GM19372 (cell line): Measurements from ENCODE around the gene PHOX2A.

ENCODE experiments used
- ATAC-seq: cut with Tn5 transposase; IDR thresholded peaks from one replicate; pipeline ENCODE4 v1.9.1; 2021; ENCODE audit warnings: mild to moderate bottlenecking, low read depth, moderate library complexity; ENCODE audit not compliant: unreplicated experiment

Gene PHOX2A

GRCh38 chr11:72235351-72236057 is 8.5 kb downstream of the PHOX2A start:
- ATAC-seq = no peak

GRCh38 chr11:72234920-72235319 is 9.1 kb downstream of the PHOX2A start:
- no peak for ATAC-seq

DNA sequence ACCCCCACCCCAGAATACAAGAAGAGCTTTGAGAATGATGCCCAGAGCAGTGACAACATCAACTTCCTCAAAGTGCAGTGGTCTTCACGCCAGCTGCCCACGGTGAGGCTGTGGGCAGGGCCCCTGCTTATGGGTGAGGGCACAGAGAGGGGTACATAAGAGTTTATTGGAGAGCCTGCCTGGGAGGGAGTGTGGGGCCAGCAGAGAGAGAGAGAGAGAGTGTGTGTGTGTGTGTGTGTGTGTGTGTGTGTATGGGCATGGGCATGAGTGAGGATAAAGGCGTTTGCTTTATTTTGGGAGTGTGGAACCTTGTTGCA is 9.5 kb downstream of the PHOX2A start:
- ATAC-seq = no peak

DNA sequence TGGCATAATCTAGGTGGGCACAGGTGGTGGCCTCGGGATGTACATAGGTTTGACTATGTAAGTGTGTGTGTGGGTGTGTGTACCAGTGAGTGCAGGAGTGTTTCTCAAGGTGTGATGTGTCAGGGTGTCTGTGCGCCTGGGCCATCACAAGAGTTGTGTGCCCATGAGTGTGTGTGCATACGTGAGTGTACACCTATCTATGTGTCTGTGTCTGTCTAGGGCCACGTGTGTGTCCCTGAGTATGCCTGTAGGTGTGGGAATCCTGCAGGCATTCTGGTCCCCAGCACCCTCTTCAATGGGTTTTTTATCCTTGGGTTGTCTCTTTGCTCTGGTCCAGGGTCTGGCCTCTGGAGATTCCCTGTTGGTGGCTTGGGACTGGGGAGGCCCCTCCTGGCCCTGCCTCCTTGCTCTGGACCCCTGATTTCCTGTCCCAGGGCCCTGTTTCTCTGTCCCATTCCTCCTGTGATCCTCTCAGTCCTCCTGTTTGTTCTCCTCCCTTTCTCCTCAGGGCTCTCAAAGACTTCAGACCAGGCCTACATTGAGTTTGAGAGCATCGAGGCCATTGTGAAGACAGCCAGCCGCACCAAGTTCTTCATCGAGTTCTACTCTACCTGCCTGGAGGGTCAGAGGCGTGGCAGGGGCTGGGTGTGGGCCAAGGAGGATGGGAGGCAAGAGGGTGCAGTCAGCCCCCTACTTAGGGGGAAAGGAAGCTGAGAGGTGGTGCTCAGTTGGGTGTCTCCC is 10.0 kb downstream of the PHOX2A start:
- no peak for ATAC-seq

- no peak for ATAC-seq
Observed at GRCh38 chr11:72233056-72233772, 10.8 kb downstream of the PHOX2A start.

GRCh38 chr11:72232260-72233055 is 11.5 kb downstream of the PHOX2A start:
- no peak for ATAC-seq

- ATAC-seq = no peak
Observed at GRCh38 chr11:72231396-72232259, 12.3 kb downstream of the PHOX2A start.

- no peak for ATAC-seq
Observed at GRCh38 chr11:72230764-72231365, 13.1 kb downstream of the PHOX2A start.

DNA sequence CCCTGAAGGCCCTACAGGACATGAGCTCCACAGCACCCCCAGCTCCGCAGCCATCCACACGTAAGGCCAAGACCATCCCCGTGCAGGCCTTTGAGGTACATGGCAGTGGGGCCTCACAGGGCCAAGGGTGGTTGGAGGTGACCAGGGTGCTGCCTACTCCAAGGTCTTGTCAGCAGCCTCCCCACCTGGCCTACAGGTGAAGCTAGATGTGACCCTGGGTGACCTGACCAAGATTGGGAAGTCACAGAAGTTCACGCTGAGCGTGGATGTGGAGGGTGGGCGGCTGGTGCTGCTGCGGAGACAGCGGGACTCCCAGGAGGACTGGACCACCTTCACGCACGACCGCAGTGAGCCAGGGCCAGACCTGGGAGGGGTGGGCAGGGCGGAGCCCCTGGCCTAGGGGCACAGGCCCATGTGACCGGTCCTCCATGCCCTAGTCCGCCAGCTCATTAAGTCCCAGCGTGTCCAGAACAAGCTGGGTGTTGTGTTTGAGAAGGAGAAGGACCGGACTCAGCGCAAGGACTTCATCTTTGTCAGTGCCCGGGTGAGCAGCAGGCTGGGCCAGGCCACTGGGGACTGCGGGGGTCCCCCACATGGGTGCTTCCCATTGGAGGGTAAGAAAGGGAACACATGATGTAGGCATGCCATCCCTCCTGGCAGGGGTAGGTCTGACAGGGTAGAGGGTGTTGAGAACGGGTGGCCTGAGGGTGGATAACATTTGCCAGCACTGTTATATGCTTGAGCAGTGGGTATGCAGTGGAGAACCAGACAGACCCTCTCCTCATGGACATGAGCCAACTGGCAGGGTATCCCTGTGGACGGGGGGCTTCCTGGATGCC is 13.8 kb downstream of the PHOX2A start:
- ATAC-seq = no peak

- no peak for ATAC-seq
Observed at GRCh38 chr11:72229336-72229924, 14.5 kb downstream of the PHOX2A start.

DNA sequence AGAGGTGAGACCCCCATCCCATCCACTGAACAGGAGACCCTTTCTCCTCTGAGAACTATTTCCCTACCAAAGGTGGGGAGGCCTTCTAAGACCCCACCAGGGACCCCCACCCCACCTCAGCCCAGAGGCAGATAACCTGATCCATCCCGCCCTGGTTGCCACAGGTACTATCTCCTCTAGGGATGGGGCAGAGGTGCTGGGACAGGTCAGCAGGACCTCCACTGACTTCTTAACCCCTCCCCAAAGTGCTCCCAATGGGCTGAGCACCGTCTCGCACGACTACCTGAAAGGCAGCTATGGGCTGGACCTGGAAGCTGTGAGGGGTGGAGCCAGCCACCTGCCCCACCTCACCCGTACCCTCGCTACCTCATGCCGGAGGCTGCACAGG is 15.1 kb downstream of the PHOX2A start:
- no peak for ATAC-seq

DNA sequence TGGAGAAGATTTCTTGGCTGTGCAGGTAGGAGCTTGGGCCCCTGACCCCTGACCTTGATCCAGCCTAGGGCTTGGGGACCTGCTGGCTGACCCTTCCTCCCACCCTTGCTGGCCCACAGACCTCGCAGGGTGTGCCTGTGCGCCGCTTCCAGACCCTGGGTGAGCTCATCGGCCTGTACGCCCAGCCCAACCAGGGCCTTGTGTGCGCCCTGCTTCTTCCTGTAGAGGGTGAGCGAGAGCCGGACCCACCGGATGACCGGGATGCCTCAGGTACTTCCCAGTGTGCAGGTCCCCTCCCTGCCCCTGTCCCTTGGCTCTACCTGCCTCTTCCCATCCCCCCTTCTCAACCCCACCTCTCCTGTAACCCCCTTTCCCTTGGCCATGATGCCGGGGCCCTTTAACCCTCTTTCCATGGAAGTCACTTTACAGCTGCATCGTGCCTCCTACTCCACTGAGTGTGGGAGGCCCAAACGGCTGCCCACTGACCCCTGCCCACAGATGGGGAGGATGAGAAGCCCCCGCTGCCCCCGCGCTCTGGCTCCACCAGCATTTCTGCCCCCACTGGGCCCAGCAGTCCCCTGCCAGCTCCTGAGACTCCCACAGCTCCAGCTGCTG is 15.6 kb downstream of the PHOX2A start:
- ATAC-seq = no peak

DNA sequence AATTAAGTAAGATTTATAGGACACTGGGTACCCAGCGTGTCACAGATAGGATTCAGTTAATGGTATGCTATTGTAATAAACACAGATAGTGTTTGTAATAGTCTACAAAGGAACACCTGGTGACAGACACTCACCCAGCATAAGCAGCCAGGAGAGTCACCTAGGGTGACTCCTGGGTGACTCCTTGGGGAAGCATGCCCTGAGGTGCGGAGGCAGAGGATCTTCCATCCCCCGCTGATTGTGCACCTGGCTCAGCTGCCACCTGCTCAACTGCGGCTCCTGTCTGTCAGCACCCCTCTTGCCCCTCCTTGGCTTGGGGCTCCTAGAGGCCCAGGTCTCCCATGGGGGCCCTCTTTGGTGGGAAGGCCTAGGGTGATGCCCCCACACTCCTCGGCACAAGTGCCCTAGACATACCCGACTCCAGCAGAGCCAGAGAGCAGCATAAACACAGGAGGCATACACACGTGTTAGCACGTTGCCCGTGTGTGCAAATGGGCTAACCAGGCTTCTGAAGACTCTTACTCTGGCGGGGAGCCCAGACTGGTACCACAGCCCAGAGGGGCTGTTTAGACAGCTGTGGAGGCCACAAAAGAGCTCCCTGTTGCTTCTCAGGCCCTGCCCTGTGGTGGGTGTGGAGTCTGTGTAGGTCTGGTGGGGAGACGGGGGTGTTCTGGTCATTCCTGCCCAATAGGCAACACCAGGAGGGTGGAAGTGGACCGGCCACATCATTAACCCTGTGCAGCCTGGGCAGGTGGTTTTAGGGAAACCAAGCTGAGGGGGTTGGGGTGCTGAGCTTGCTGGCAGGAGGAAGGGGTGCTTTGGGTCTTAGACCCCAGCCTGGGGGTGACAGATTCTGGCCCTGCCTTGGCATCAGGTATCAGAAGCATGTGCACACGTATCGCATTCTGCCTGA is 16.4 kb downstream of the PHOX2A start:
- ATAC-seq = no peak

- no peak for ATAC-seq
Observed at GRCh38 chr11:72226701-72227100, 17.3 kb downstream of the PHOX2A start.

- no peak for ATAC-seq
Observed at GRCh38 chr11:72225411-72225951, 18.5 kb downstream of the PHOX2A start.

DNA sequence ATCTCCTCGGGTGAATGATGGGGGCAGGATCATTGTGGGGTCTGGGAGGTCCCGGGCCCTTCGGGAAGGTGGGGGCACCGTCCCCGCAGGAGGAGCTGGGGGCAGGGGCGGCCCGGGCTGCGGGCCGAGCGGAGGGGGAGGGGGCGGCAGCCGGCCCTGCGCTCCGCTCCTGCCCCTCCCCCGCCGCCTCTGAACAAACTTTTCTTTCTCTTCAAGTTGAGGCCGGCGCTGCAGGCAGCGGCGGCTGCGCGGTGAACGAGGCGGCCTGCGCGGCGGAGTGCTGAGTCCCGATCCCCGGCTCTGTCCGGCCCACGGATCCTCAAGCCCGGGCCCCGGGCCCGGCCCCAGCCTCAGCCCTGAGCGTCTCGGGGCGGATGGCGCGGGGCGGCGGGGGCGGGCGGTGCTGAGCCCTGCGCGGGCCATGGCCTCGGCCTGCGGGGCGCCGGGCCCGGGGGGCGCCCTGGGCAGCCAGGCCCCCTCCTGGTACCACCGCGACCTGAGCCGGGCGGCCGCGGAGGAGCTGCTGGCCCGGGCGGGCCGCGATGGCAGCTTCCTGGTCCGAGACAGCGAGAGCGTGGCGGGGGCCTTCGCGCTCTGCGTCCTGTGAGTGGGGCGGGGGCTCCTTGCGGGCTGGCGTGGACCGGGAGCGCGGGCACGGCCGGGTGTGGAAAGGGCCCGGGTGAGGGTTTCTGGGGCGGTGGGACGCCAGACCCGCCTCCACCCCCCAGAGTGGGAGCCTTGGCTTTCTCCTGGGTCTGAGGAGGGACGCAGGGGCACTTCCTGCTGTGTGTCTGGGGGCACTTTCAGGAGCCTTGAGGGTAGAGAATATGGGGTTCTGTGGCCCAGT is 19.2 kb downstream of the PHOX2A start, which contains the start of gene INPPL1:
INPPL1 (plus strand) TSS at position 204 of the 847 bp plus-strand sequence; CDS start at position 422, 218 bp downstream.
- ATAC-seq = no peak
